ENCODE data around the gene ARSG.
"Not testable (repeated sequence)": the region's sequence is repeated elsewhere in the genome, so short reads cannot be mapped to it uniquely, and the experiment has no call there.

ARSG gene

GRCh38 chr17:68398691-68399637, 107.7 kb downstream of the ARSG start:
- no peak for DNase-seq (ENCODE audit: low read depth)

GRCh38 chr17:68399638-68400403, 108.5 kb downstream of the ARSG start:
- no peak for DNase-seq (ENCODE audit: low read depth)

DNA sequence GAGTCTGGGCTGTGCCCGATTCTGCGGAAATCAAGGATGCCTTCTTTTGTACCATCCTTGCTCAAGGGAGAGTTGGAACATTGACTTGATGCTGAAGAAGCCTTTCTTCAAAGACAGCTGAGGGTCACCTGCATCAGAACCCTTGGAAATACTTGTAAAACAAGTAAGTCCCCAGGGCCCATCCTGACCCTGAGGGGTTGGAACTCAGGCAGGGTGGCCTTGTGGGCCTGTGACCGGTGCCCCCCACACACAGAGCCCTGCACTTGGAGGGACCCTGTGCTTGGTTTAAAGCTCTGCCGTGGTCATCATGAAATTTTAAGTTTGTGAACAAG, 109.1 kb downstream of the ARSG start:
- no peak for DNase-seq (ENCODE audit: low read depth)

- no peak for DNase-seq (ENCODE audit: low read depth)
Observed at GRCh38 chr17:68401288-68401687, 110.0 kb downstream of the ARSG start.

DNA sequence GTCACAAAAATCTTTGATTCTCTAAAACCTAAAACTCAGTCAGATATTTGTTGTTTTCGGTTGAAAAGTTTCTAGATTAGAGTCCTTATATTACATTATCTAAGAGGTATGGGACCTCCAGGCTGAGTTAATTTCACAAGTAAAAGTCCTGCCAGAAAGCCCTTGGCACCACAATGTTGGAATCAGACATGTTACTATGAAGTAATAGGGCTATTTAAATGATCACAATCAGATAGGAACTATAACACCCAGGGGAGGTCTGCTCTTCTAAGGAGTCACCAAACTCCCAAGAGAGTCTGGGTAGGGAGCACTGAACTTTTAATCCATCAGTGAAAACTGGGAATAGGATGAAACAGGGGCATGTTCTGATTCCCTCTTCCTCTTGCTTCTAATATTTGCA, 111.8 kb downstream of the ARSG start:
- DNase-seq (ENCODE audit: low read depth): no peak

DNA sequence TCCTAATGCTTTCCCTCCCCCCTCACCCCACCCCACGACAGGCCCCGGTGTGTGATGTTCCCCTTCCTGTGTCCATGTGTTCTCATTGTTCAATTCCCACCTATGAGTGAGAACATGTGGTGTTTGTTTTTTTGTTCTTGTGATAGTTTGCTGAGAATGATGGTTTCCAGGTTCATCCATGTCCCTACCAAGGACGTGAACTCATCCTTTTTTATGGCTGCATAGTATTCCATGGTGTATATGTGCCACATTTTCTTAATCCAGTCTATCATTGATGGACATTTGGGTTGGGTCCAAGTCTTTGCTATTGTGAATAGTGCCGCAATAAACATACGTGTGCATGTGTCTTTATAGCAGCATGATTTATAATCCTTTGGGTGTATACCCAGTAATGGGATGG, 112.5 kb downstream of the ARSG start:
- not testable (repeated sequence) for DNase-seq (ENCODE audit: low read depth)

DNA sequence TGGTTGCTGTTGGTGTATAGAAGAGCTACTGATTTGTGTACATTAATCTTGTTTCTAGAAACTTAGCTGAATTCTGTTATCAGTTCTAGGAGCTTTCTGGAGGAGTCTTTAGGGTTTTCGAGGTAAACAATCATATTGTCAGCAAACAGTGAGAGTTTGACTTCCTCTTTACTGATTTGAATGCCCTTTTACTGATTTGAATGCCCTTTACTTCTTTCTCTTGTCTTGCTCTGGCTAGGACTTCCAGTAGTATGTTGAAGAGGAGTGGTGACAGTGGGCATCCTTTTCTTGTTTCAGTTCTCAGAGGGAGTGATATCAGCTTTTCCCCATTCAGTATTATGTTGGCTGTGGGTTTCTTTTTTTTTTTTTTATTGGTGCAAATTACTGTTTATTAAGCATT, 116.4 kb downstream of the ARSG start:
- not testable (repeated sequence) for DNase-seq (ENCODE audit: low read depth)

DNA sequence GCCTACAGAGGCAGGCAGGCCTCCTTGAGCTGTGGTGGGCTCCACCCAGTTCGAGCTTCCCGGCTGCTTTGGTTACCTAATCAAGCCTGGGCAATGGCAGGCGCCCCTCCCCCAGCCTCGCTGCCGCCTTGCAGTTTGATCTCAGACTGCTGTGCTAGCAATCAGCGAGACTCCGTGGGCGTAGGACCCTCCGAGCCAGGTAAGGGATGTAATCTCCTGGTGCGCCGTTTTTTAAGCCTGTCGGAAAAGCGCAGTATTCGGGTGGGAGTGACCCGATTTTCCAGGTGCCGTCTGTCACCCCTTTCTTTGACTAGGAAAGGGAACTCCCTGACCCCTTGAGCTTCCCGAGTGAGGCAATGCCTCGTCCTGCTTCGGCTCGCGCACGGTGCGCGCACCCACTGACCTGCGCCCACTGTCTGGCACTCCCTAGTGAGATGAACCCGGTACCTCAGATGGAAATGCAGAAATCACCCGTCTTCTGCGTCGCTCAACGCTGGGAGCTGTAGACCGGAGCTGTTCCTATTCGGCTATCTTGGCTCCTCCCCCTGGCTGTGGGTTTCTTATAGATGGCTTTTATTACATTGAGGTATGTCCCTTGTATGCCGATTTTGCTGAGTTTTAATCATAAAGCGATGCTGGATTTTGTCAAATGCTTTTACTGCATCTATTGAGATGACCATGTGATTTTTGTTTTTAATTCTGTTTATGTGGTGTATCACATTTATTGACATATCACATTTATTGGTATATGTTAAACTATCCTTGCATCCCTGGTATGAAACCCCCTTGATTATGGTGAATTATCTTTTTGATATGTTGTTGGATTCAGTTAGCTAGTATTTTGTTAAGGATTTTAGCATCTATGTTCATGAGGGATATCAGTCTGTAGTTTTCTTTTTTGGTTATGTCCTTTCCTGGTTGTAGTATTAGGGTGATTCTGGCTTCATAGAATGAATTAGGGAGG, 122.6 kb downstream of the ARSG start:
- not testable (repeated sequence) for DNase-seq (ENCODE audit: low read depth)

DNA sequence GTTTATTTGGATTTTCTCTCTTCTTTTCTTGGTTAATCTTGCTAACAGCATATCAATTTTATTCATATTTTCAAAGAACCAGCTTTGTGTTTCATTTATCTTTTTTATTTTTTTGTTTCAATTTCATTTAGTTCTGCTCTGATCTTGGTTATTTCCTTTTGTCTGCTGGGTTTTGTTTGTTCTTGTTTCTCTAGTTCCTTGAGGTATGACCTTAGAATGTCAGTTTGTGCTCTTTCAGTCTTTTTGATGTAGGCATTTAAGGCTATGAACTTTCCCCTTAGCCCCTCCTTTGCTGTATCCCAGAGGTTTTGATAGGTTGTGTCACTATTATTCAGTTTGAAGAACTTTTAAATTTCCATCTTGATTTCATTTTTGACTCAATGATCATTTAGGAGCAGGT, 123.6 kb downstream of the ARSG start:
- not testable (repeated sequence) for DNase-seq (ENCODE audit: low read depth)

- no peak for DNase-seq (ENCODE audit: low read depth)
Observed at GRCh38 chr17:68417317-68417716, 126.0 kb downstream of the ARSG start.

DNA sequence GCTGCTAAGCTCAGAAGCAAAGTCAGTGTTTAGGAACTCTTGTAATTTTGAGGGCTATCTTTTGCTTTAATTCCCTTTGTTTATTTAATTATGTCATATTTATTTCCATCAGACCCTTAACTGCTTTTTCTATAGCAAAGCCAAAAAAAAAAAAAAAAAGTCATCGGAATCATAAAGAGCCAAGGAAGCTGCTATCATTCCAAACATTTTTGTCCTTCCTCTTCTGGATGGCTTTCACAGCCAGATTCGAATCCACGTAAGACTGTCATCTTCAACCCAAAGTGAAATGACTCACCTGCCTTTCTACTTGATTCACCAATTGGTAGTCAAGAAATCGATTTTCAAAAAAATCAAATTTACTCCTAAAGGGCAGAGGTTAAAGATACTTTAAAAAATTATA, 127.6 kb downstream of the ARSG start:
- no peak for DNase-seq (ENCODE audit: low read depth)

DNA sequence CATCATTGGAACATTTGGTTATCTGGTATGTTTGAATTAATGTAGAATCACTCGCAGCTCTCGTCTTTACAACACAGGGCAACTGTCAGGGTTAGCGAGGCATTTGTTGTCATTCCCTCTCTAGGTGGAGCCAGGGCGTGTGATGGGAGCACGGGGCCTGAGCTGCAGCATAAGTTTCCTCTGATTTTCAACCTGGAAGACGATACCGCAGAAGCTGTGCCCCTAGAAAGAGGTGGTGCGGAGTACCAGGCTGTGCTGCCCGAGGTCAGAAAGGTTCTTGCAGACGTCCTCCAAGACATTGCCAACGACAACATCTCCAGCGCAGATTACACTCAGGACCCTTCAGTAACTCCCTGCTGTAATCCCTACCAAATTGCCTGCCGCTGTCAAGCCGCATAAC, 128.8 kb downstream of the ARSG start:
- DNase-seq (ENCODE audit: low read depth): no peak

GRCh38 chr17:68421486-68421885, 130.2 kb downstream of the ARSG start:
- DNase-seq (ENCODE audit: low read depth): no peak

- DNase-seq (ENCODE audit: low read depth): no peak
Observed at GRCh38 chr17:68422821-68423220, 131.5 kb downstream of the ARSG start.

GRCh38 chr17:68423251-68423650, 132.0 kb downstream of the ARSG start:
- no peak for DNase-seq (ENCODE audit: low read depth)

DNA sequence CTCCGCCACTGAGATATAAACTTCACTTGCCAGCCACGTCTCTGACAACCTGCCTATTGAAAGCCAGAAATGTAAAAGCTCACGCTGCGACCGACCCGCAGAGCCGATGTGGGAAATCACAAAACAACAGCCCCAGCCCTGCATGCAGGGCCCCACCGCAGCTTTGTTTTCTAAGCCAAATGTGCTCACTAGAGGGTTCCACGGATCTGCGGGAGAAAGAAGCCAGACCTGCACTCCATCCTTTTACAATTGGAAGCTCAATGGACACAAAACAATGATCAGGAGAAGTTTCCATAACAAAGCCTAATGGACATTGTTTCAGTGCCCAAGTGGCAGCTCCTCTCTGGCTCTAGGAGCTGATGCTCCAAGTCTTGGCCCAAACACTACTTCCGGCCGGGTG, 132.9 kb downstream of the ARSG start:
- no peak for DNase-seq (ENCODE audit: low read depth)

DNA sequence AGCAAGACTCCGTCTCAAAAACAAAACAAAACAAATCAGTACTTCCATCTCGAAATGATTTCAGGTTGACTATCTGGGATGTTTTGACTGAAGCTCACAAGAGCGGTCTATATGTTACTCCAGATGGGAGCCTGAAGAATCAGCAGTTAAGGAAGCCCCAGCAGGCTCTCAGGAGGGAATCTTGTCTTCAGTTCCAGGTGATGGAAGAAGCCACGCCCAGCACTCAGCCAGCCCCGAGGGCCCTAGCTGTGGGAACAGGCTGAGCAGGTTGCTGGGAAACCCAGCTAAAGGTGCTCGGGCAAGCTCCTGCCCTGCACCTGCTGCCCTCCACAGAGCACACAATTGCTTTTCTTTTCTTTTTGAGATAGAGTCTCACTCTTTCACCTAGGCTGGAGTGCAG, 133.6 kb downstream of the ARSG start:
- DNase-seq (ENCODE audit: low read depth): no peak

- no peak for DNase-seq (ENCODE audit: low read depth)
Observed at GRCh38 chr17:68425979-68426378, 134.7 kb downstream of the ARSG start.

- DNase-seq (ENCODE audit: low read depth): no peak
Observed at GRCh38 chr17:68427575-68427974, 136.3 kb downstream of the ARSG start.

GRCh38 chr17:68428498-68429172, 137.3 kb downstream of the ARSG start:
- no peak for DNase-seq (ENCODE audit: low read depth)

DNA sequence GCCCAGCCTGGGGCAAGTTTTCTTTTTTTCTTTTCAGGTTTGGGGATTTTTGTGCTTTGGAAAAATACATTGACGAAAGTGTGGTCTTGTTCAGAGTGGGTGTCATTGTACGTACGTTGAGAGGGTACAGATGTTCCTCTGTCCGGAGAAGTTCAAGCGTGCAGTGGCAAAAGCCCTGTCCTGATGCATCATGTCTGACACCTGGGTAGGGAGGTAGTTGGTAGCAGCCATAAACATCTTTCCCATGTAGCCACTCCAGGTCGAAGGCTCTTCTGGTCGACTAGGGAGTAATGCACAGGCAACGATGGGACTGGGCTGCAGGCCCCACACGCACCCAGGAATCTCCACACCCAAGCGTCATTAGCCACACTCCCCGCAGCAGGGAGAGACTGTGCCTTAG, 138.6 kb downstream of the ARSG start:
- no peak for DNase-seq (ENCODE audit: low read depth)
